SIG-M5 (cell line): ENCODE data around the gene CRHR2.
"Not testable (repeated sequence)": the region's sequence is repeated elsewhere in the genome, so short reads cannot be mapped to it uniquely, and the experiment has no call there.

Experiments used
- DNase-seq: peaks from one replicate; lab custom pipeline; 2025; lab: John Stamatoyannopoulos, UW

The CRHR2 gene

GRCh38 chr7:30682212-30683083 is at the start of gene CRHR2:
CRHR2 (minus strand) TSS chr7:30682456; CDS start chr7:30682280, 176 bp downstream.
- DNase-seq, result no peak

- DNase-seq, result no peak
Measured at GRCh38 chr7:30731581-30731980, 49.3 kb upstream of the CRHR2 start.

GRCh38 chr7:30730996-30731395 is 48.7 kb upstream of the CRHR2 start:
- no peak for DNase-seq

- no peak for DNase-seq
Measured at GRCh38 chr7:30730097-30730496, 47.8 kb upstream of the CRHR2 start.

GRCh38 chr7:30729642-30730041 is 47.4 kb upstream of the CRHR2 start:
- DNase-seq, result no peak

GRCh38 chr7:30728591-30729100 is 46.4 kb upstream of the CRHR2 start:
- DNase-seq, result no peak

GRCh38 chr7:30727061-30727945 is 45.0 kb upstream of the CRHR2 start:
- no peak for DNase-seq

GRCh38 chr7:30726296-30727006 is 44.2 kb upstream of the CRHR2 start:
- no peak for DNase-seq

GRCh38 chr7:30723776-30724175 is 41.5 kb upstream of the CRHR2 start:
- DNase-seq, result no peak

GRCh38 chr7:30722671-30723070 is 40.4 kb upstream of the CRHR2 start:
- DNase-seq, result no peak

- no peak for DNase-seq
Measured at GRCh38 chr7:30722187-30722586, 39.9 kb upstream of the CRHR2 start.

- no peak for DNase-seq
Measured at GRCh38 chr7:30721211-30721610, 39.0 kb upstream of the CRHR2 start.

- DNase-seq, result not testable (repeated sequence)
Measured at GRCh38 chr7:30719434-30719833, 37.2 kb upstream of the CRHR2 start.

- DNase-seq, result no peak
Measured at GRCh38 chr7:30717181-30717580, 34.9 kb upstream of the CRHR2 start.

GRCh38 chr7:30714129-30714528 is 31.9 kb upstream of the CRHR2 start:
- no peak for DNase-seq

GRCh38 chr7:30713392-30713791 is 31.1 kb upstream of the CRHR2 start:
- DNase-seq, result no peak

- no peak for DNase-seq
Measured at GRCh38 chr7:30710669-30711068, 28.4 kb upstream of the CRHR2 start.

- no peak for DNase-seq
Measured at GRCh38 chr7:30709549-30709948, 27.3 kb upstream of the CRHR2 start.

- no peak for DNase-seq
Measured at GRCh38 chr7:30708983-30709382, 26.7 kb upstream of the CRHR2 start.

- no peak for DNase-seq
Measured at GRCh38 chr7:30708412-30708811, 26.2 kb upstream of the CRHR2 start.

- DNase-seq, result no peak
Measured at GRCh38 chr7:30707391-30708357, 25.4 kb upstream of the CRHR2 start.
